Renal cortical epithelial cell (primary cell): Measurements from ENCODE around the gene LRRC27. TPM values are rescaled to one million over a fixed set of nuclear protein-coding genes. Genes with fewer than 3 reads are reported as not detected.

Source experiments
- DNase-seq: peaks from one replicate; pipeline ENCODE4 v3.0.0-alpha.2; 2011; ENCODE audit warnings: low read depth
- total RNA-seq: library from RNA; depleted of rRNA; stranded (reverse); fragments of >200 nt; gene quantifications from 2 replicates; pipeline ENCODE4 v1.2.3, GENCODE V29; 2014

The LRRC27 gene
- total RNA-seq, 1 donor from 2014 or later: 16.4 TPM

GRCh38 chr10:132301371-132302330 is 30.3 kb upstream of the LRRC27 start:
- DNase-seq: no peak

- no peak for DNase-seq
These were observed 29.3 kb upstream of the LRRC27 start for GRCh38 chr10:132302421-132303310.

GRCh38 chr10:132303361-132304115 is 28.5 kb upstream of the LRRC27 start:
- no peak for DNase-seq

- DNase-seq: no peak
These were observed 27.1 kb upstream of the LRRC27 start for GRCh38 chr10:132304756-132305509.

- DNase-seq: no peak
These were observed 26.2 kb upstream of the LRRC27 start for GRCh38 chr10:132305654-132306342.

- DNase-seq: no peak
These were observed 25.7 kb upstream of the LRRC27 start for GRCh38 chr10:132306343-132306685.

GRCh38 chr10:132306864-132307751 is 24.9 kb upstream of the LRRC27 start:
- DNase-seq: no peak

GRCh38 chr10:132307823-132308586 is 24.0 kb upstream of the LRRC27 start, which contains the start of gene STK32C:
STK32C (minus strand) TSS chr10:132307950; CDS start chr10:132307833, 117 bp downstream.
- peak; percentile 54 for DNase-seq

GRCh38 chr10:132308587-132309470 is 23.2 kb upstream of the LRRC27 start:
- DNase-seq: no peak

- no peak for DNase-seq
These were observed 22.5 kb upstream of the LRRC27 start for GRCh38 chr10:132309471-132309865.

- DNase-seq: no peak
These were observed 22.0 kb upstream of the LRRC27 start for GRCh38 chr10:132309879-132310591.

- DNase-seq: no peak
These were observed 21.2 kb upstream of the LRRC27 start for GRCh38 chr10:132310701-132311337.

- no peak for DNase-seq
These were observed 20.6 kb upstream of the LRRC27 start for GRCh38 chr10:132311338-132311939.

- no peak for DNase-seq
These were observed 18.7 kb upstream of the LRRC27 start for GRCh38 chr10:132313305-132313704.

- no peak for DNase-seq
These were observed 18.1 kb upstream of the LRRC27 start for GRCh38 chr10:132313865-132314264.

- DNase-seq: no peak
These were observed 17.7 kb upstream of the LRRC27 start for GRCh38 chr10:132314336-132314735.
